Measurements from ENCODE around the gene NCKAP5.

- no peak for TF ChIP-seq YY1 (IDR thresholded peaks at IDR 0.05; ENCODE audit: insufficient read depth, insufficient read length)
- TF ChIP-seq ZNF274 (IDR thresholded peaks at IDR 0.05; ENCODE audit: low read depth, low read length) = no peak
- TF ChIP-seq SUZ12 (IDR thresholded peaks at IDR 0.05; ENCODE audit: extremely low read depth, insufficient read depth, insufficient read length) = no peak
These were observed 197.0 kb downstream of the NCKAP5 start for GRCh38 chr2:133371286-133371685.

All from NT2/D1 (cell line).